SKM-1 treated with dmso at 0.1 percent for 144 hours (cell line): ENCODE data around the gene ISL2.

Experiments used
- DNase-seq: peaks from one replicate; lab custom pipeline; 2025; ENCODE audit not compliant: unreplicated experiment; lab: John Stamatoyannopoulos, UW

The ISL2 gene

DNA sequence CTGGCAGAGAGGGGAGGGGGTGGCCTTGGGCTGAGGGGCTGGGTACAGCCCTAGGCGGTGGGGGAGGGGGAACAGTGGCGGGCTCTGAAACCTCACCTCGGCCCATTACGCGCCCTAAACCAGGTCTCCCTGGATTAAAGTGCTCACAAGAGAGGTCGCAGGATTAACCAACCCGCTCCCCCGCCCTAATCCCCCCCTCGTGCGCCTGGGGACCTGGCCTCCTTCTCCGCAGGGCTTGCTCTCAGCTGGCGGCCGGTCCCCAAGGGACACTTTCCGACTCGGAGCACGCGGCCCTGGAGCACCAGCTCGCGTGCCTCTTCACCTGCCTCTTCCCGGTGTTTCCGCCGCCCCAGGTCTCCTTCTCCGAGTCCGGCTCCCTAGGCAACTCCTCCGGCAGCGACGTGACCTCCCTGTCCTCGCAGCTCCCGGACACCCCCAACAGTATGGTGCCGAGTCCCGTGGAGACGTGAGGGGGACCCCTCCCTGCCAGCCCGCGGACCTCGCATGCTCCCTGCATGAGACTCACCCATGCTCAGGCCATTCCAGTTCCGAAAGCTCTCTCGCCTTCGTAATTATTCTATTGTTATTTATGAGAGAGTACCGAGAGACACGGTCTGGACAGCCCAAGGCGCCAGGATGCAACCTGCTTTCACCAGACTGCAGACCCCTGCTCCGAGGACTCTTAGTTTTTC is 4.9 kb downstream of the ISL2 start:
- DNase-seq, result no peak

DNA sequence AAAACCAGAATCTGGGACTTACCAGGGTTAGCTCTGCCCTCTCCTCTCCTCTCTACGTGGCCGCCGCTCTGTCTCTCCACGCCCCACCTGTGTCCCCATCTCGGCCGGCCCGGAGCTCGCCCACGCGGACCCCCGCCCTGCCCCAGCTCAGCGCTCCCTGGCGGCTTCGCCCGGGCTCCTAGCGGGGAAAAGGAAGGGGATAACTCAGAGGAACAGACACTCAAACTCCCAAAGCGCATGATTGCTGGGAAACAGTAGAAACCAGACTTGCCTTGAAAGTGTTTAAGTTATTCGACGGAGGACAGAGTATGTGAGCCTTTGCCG is 5.4 kb downstream of the ISL2 start:
- DNase-seq, result no peak

DNA sequence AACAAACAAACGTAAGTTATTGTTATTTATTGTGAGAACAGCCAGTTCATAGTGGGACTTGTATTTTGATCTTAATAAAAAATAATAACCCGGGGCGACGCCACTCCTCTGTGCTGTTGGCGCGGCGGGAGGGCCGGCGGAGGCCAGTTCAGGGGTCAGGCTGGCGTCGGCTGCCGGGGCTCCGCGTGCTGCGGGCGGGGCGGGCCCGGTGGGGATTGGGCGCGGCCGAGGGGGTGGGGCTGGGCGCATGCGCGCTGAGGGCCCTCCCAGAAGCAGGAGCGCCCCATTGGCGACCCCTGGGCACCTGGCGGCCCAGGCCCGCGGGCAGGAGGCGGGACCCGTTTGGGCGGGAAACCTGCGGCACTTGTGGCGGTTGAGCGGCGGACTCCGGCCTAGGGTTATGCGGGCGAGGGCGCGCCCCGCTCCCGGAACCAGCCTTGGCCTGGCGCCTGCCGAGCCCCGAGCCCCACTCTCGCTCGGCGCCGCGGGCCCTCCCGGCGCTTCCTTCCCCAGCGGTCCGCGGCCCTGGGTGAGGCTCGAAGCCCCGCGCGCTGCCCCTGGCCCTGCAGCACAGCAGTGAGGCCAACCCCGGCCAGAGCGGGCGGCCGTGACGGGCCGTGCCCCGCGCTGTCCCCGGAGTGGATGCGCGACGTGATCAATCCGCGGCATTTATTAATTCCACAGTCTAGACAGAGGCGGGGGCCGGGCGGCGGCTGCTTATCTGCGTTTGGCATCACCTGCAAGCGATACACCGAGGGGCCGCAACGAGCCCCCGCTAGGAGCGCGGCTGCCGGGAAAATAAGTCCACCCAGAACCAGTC is 6.0 kb downstream of the ISL2 start:
- DNase-seq, result no peak

DNA sequence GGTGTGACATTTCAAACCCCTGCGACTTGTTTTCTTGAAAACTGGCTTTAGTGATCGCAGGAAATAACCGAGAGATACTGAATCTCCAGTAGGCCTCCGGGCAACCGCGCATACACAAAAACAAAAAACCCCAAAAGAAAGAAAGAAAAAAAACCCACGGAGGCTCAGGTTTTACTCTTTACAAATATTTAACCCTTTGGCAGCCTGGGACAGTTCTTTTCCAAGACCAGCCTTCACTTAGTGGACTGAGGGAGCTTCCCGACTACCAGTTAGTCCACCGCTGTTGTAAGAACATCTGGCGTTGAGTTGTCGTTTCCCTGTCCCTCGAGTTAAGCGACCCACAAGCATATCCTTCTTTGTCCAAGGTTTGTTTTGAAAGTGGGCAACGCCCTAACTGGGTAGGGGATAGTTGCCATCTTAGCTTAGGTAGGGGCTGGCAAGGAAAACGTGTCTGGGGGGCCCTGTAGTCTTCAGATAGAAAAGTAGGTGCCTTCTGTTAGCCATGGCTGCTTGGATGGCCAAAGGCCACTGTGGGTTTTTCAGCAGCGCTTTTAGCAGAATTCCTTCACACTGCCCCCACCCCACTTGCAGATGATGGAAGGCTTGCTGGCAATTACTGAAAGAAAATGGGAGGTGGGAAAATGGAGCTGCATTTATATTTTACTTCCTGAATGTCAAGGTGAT is 6.9 kb downstream of the ISL2 start:
- DNase-seq, result no peak

DNA sequence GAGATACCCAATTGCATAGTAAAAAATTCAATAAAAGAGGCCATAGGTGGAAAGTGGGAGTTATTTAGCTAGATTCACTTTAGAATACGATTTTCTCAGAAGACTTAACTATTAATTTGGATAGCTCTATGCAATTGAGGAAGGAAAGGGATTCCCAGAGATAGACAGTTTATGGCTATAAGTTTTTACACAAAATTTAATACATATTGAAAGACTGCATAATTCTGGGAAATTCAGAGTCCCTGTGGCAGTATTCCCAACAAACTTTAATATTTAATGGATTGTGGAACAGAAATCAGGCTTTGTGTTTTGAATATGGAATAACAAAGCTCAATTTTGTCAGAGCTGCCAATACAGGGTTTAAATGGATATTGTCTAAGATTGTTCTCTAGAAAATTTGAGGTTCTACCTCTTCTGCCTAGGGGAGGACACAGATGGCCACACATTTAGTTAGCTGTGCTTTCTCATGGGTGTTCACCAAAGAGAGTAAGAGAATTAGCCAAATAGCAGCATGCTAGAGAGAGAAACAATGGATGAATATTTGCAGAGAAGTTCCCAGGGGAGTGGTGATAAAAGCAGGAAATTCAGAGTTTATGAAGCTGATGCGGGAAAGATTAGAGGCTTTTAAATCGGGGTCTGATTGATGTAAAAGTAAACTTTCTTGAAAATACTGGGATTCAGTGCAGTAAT is 8.5 kb downstream of the ISL2 start:
- no peak for DNase-seq

DNA sequence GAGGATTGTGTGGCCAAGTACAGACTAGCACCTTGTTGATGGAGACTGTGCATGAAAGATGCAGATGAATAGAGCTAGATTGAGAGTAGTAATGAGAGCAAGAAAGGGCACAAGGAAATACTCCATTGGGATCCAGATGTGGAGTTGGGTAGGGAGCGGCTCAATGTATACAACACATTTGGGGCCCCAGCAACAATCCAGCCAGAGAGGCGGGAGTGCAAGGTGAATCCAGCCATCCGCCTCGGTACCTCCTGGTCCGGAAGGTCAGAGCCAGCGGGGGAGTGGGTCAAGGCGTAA is 9.0 kb downstream of the ISL2 start:
- no peak for DNase-seq

DNA sequence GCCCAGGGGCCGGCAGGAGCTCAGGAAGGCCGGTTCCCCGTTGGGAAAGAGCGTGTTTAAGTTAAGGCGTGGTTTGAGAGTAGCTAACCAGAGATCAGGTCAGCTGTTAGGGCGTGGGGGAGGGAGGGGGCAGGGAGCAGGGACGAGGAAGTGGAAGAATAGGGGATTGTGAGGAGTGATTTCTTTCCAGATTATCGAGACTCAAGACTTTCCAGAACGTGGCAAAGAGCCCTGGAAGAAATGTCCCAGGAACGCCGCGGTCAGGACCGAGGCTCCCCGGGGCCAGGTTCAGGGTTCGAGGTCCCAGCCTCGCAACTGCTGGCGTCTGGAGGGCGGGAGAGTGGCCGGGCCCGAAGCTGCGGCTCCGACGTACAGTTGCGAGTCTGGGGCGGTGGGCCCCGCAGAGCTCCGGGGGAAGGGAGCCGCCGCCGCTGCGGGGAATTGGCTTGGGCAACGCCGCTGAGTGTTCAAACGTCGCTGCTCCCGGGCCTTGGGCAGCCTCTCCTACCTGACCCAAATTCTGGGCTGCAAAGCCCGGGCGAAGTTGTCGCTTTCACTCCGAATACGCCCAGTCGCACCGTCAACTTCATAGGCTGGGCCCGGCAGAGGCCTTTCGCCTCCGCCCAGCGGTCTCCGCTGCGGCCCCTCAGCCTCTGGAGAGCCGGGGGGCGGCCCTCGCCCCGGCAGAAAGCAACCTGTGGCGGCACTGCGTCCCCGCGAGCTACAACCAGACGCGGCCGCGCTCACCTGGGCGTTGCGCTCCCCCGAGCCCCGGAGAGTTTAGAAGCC is 9.5 kb downstream of the ISL2 start:
- no peak for DNase-seq

DNA sequence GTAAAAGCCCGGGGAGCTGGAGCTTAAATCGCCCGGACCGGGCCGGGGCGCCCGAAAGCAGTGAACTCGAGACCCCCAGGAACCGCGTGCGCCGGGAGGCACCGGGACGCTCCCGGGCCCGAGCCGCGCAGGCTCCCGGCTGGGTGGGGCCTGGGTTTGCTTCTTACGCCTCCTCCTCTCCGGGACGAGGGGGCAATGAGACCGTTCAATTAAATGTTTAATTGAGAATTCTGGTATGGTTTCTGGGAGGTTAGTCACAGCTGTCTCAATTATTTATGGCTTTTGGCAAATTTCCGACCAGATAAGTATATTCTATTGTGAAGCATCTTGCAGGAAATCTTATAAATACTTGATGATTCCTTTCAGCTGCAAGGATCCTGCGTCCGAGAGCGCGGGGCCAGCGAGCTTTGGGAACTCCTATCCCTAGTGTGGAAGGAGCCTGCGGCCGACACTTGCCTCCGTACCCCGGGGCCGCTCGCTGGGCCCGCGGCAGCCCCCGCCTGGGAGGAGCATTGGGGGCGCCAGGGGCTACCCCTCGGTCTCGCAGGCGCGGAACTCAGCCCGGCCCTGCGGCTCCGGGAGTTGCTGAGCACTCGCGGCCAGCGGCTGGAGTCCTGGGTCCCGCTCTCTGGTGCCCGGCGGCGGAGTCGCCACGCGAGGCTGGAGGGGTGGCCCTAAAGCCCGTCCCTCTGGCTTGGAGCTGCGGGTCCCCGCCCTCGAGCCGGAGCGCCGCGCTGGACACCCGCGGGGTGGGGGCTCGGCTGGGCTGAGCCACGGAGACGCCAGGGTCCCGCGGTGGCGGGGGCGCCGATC is 10.3 kb downstream of the ISL2 start:
- no peak for DNase-seq

DNA sequence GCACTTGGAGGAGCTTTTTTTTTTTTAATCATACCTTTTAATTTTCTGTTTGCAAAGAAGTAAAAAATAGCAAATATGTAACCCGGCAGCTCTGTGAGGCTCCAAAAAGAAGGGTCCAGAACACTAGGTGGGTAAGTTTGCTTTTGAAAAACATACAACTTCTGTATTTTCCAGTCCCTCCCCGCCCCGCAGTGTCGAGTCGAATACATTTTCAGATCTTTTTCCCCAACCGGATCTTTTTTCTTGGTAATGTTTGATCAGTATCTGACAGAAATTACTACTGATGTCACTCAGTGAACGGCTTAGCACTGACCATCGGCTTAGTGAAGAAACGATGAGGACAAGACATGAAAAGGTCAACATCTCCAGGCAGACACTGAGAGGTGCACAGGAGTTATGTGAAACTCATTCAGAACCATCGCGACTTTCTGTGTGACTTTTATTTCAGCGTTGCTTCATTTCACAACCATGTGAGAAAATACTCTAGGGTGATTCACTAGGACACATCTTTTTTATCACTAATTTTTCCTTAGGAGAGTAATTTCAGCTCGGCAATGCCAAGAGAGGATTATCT is 11.0 kb downstream of the ISL2 start:
- DNase-seq, result no peak

DNA sequence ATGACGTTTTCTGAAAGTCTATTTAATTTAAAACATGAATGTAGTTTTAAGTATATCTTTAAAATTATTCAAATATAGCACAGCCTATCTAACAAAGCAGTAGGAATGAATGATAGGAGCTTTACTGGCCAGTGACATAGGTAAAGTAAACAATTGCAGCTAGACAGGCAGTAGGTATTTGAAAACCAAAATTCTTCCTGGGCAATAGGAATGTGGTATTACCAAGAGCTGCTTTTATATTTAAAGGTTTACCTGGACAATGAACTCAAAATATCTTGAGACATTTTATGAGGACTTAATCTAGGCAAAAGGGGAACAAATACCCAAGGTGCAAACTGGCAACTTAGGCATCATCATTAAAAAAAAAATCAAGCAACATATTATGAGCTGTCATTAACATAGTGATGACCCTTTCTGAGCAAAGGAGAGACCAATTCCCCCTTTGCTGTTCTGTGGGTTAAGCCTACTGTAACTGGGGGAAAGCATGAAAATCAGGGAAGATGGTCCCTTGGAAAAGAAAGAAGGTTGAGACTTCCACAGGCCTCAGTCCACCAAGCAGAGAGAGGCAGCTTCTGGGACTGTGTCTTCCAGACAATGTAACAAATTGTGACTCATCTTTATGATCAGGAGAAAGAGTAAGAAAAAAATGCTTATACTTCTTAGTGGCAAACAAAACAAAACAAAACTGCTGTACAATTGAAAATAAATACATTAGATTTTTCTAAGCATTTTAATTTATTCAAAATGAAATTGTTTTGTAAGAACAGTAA is 12.9 kb downstream of the ISL2 start:
- no peak for DNase-seq

DNA sequence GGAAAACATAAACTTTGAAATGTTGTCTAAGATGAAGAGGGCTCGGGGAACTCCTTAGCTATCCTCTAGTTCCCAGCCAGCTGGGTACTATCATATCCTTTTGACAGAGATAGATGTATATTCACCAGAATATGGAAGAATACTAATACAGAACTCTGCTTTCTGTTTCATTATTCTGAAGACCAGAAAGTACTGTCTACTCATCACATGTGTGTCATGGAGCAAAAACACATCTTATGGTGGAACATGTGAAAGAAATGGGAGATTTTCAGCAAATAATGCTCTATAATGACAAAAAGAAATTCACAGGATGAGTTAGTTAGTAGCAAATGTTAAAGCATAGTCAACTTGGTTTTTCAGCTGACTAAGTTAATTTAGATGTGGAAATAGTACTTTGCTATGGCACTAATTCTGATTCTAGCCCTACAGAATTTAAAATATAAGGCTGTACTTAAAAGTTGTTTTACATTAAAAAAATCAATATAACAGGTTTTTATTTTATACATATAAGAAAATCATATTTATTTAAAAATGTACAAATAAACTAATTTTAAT is 16.5 kb downstream of the ISL2 start:
- DNase-seq, result no peak

DNA sequence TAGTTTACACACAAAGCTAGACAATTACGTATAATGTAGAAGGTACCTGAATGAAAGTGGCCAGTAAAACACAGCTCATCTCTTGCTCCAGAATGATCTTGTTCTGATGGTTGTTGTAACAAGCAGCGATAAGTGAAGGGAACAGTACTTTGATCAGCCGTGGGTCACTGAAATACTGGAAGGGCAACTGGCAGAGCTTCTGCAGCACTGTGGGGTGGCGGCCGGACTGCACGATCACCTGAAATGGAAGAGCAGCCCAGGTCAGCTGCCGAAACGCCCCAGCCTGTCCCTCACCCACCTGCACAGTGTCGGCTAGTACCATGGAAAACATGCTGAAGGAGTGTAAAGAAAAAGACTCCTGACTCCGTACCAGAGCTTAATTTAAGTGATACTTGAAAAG is 17.3 kb downstream of the ISL2 start:
- DNase-seq, result no peak

DNA sequence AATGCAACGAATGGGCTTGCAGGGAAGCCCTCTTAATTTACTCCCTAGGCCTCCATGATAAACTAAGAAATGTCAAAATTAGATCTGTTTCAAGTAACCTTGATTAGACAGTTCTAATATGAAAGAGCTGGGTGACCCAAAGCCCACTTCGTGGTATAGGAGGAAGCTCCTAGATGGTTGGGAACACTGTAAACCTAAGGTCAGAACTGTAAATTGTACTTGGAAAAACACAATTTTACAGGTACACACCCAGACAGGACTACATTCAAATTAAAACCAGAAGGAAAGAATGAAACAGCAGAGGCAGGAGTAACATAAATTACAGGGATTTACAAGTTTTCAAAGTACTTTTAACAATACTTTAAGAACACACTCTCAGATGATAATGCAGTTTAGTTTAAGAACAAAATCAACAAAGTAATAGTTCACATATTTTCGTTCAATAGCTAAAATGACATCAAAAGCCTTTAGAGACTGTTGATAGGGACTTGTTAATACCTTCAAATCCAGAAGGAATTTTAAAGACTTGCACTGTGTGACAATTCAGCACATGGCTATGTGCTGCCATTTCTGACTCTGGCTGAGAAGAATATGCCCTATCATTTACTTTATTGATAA is 18.4 kb downstream of the ISL2 start:
- DNase-seq, result no peak

DNA sequence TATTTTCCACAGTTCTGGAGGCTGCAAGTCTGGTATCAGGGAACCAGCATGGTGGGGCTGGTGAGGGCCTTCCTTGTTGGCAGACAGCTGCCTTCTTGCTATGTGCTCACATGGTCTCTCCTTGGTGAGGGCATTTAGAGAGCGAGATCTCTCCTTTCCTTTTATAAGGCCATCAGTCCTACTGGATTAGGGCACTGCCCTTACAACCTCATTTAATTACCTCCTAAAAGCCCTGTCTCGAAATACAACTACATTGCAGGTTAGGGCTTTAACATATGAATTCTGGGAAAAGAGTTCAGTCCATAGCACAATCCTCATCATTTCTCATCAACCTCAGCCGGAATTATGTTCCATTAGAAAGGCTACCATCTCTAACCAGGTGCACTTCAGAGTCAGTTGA is 21.9 kb downstream of the ISL2 start:
- DNase-seq, result no peak

DNA sequence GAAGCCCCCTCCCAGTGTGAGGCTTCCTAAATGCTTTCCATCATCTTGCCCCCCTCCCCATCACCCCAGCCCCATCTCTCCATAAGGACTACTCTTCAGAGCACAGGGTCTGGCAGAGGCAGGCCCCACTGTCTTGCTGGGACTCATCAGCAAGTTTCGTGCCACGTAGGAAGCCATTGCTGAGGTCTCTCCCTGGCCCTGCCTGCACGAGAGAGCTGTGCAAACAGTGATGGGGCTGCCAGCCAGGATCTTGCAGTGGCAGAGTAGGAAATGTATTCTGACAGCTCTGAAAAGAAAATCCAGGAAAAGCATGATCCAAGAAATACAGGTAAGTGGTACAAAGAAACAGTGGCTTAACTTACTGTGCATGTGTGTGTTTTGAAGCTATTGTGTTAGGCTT is 22.6 kb downstream of the ISL2 start:
- DNase-seq, result no peak

DNA sequence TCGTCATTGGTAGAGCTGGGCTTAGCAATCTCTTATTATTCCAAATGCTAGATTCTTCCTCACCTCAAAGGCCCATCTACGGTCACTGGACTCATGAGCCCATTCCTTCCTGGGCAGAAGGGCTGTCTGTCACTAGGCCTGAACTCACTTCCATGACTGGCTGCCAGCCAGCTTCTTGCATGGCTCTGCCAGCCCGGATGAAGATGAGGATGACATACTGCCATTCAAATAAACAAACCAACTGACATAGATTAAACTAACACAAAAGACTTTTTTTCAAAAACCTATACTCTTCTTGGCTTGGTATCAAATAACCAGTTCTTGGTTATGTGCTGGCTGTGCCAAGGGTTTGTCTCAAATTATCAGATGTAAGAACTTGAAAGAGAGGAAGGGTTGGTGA is 23.8 kb downstream of the ISL2 start:
- no peak for DNase-seq

DNA sequence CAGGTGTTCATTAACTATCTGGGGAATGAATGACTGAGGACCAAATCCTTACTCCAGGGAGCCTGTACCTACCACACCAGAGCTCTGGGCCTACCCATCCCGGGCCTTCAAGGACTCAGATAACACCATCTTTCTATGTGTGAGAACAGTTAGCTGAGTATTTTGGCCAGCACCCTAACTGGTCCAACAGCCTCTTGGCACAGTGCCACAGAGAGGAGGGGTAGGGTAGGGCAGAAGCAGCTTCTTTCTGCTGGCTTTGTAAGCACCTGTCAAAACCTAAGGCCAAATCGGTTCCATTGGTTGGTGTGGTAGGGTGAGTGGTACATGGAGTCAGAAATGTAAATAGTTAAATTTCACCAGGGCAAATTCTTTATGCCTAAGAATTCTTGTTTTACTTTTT is 26.7 kb downstream of the ISL2 start:
- DNase-seq, result no peak

DNA sequence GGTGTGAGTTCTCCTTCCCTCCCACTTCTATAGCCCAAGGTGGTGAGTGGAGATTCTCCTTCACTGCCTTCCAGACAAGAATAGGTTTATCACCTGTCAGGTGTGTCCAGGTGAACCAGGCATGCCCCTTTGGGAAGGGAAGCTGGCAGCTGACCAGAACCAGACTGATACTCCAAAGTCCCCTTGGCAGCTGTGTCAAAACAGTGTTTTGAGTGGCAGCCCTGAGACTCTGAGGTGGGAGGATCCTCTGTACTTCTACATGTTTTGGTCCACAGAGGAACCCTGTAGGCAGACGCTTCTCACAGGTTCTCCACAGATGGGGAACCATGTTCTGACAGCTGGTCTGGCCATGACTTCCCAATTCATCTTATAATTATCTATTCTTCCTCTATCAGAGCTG is 30.1 kb downstream of the ISL2 start:
- DNase-seq, result no peak
